ENCODE measurements around the gene GYS1.

- peak in 1 of 3 donors; percentile 29 for TF ChIP-seq POLR2AphosphoS5 (IDR thresholded peaks at IDR 0.05)
- TF ChIP-seq CTCF (IDR thresholded peaks at IDR 0.05) = no peak
- TF ChIP-seq POLR2A (IDR thresholded peaks at IDR 0.05) = no peak
- TF ChIP-seq EP300 (IDR thresholded peaks at IDR 0.05) = no peak
These were observed 23.6 kb downstream of the GYS1 start for GRCh38 chr19:48969276-48970138.

All from stomach (tissue), 4 donors.